Astrocyte of the cerebellum (primary cell): ENCODE data around the gene MOXD1.
A peak's percentile ranks its signal among the peaks of the same experiment; 100 is the strongest.

ENCODE experiments used
- DNase-seq: peaks from one replicate; pipeline ENCODE4 v3.0.0-alpha.2; 2011; ENCODE audit warnings: low read depth
- H3K4me3 ChIP-seq: 2 replicates; pipeline ENCODE4 v1.5.1; 2011; ENCODE audit warnings: mild to moderate bottlenecking, low read depth, low read length, moderate library complexity
- CTCF ChIP-seq: IDR thresholded peaks from 2 replicates; pipeline ENCODE4 v1.5.1; 2012; ENCODE audit warnings: low read length, low read depth, moderate library complexity, mild to moderate bottlenecking; ENCODE audit errors: missing control alignments
- in situ Hi-C: cut with HindIII; loops from 2 replicates; pipeline ENCODE4 v1.10.0; 2017; ENCODE audit warnings: low sequenced_read_pairs

MOXD1 gene

GRCh38 chr6:132253906-132254305 lies 147.4 kb downstream of the MOXD1 start:
- no peak for TF ChIP-seq CTCF
- in situ Hi-C loops, result no loop called here

GRCh38 chr6:132253211-132253610 lies 148.1 kb downstream of the MOXD1 start:
- no peak for TF ChIP-seq CTCF
- H3K4me3 ChIP-seq, result no peak overlapping the region
- in situ Hi-C loops, result no loop called here
- DNase-seq, result no peak

More at GRCh38 chr6:132253906-132254305, 147.4 kb downstream of the MOXD1 start:
- no peak overlapping the region for H3K4me3 ChIP-seq
- no peak for DNase-seq

GRCh38 chr6:132252113-132252512 lies 149.2 kb downstream of the MOXD1 start:
- no peak for DNase-seq
- H3K4me3 ChIP-seq, result no peak overlapping the region
- no peak for TF ChIP-seq CTCF
- in situ Hi-C loops, result no loop called here

GRCh38 chr6:132251711-132252110 lies 149.6 kb downstream of the MOXD1 start:
- TF ChIP-seq CTCF, result no peak
- in situ Hi-C loops, result no loop called here
- no peak overlapping the region for H3K4me3 ChIP-seq
- no peak for DNase-seq

- in situ Hi-C loops, result no loop called here
- DNase-seq, result no peak
- peak; percentile 3 for TF ChIP-seq CTCF
- no peak overlapping the region for H3K4me3 ChIP-seq
Observed at GRCh38 chr6:132247381-132248159, 153.7 kb downstream of the MOXD1 start.

- TF ChIP-seq CTCF, result no peak
- in situ Hi-C loops, result no loop called here
- DNase-seq, result no peak
- no peak overlapping the region for H3K4me3 ChIP-seq
Observed at GRCh38 chr6:132246632-132247270, 154.5 kb downstream of the MOXD1 start.
